HepG2 (cell line): Measurements from ENCODE around the gene FRMD5. TPM values are rescaled to one million over a fixed set of nuclear protein-coding genes. Genes with fewer than 3 reads are reported as not detected.

Experiments used
- ATAC-seq: fragments of 200-7000 bp; cut with Tn5 transposase; 3 replicates; pipeline ENCODE4 v1.9.1; 2020; ENCODE audit warnings: mild to moderate bottlenecking, moderate library complexity
- BruUV-seq: library from RNA; stranded (reverse); fragments of 400-500 nt; replicated peaks from 2 replicates; lab custom pipeline; 2021; lab: Mats Ljungman, UMichigan
- CTCF ChIA-PET: fragments of 300-600 bp; formaldehyde crosslinking; extraction: SDS; loops from one replicate; lab custom pipeline; 2021; ENCODE audit warnings: low total read pairs, inconsistent platforms, low intra/inter-chr PET ratio; lab: Yijun Ruan, JAX
- POLR2A ChIA-PET: fragments of 350-600 bp; sonication (Branson Sonifier 250); formaldehyde crosslinking; loops from one replicate; lab custom pipeline; 2020; ENCODE audit warnings: antibody characterized with exemption, inconsistent platforms; lab: Yijun Ruan, JAX
- DNase-seq: peaks from one replicate; pipeline ENCODE4 v3.0.0-alpha.2; 2015; ENCODE audit warnings: low spot score
- FAIRE-seq: peaks from 3 replicates; lab custom pipeline; 2011; peaks lifted over from hg19 to GRCh38; lab: Jason Lieb, UNC
- H2AFZ ChIP-seq: one replicate; pipeline ENCODE4 v1.6.1; 2011; ENCODE audit warnings: low read length, inconsistent platforms
- H3K27ac ChIP-seq: fragments of 300-600 bp; 3 replicates; pipeline ENCODE4 v1.8.0; 2011; ENCODE audit warnings: mixed run types, mild to moderate bottlenecking, mixed read lengths, low read length, inconsistent platforms; ENCODE audit not compliant: insufficient read depth; ENCODE audit errors: extremely low read length
- H3K27me3 ChIP-seq, 2 experiments: fragments of 200-600 bp in 1 of 2; 2 replicates in 1 of 2; 3 replicates in 1 of 2; pipeline versions ENCODE4 v1.6.0 to v1.8.0; 2011; ENCODE audit warnings: low read length in 2 of 2, mild to moderate bottlenecking in 2 of 2, moderate library complexity in 2 of 2, inconsistent platforms in 1 of 2; ENCODE audit not compliant: insufficient read depth in 2 of 2, control insufficient read depth in 1 of 2
- H3K36me3 ChIP-seq, 2 experiments: fragments of 200-600 bp in 1 of 2; replicated peaks in 1 of 2; 2 replicates in 1 of 2; 3 replicates in 1 of 2; pipeline versions ENCODE4 v1.5.1 to v1.8.0; 2011; ENCODE audit warnings: low read length in 2 of 2, inconsistent platforms in 1 of 2; ENCODE audit not compliant: insufficient read depth in 2 of 2, control insufficient read depth in 1 of 2
- H3K4me1 ChIP-seq: 2 replicates; pipeline ENCODE4 v1.5.1; 2012; ENCODE audit warnings: low read length, inconsistent platforms; ENCODE audit not compliant: insufficient read depth
- H3K4me2 ChIP-seq: 2 replicates; pipeline ENCODE4 v1.6.0; 2011; ENCODE audit warnings: low read depth, low read length, inconsistent platforms
- H3K4me3 ChIP-seq, 3 experiments: fragments of 200-600 bp in 1 of 3; sonication (generic), shearing (Covaris generic) in 1 of 3; replicated peaks in 1 of 3; 2 replicates each; pipeline ENCODE4 v1.5.1; 2011 to 2016; ENCODE audit warnings: low read length in 3 of 3, inconsistent platforms in 2 of 3, low read depth in 2 of 3, mild to moderate bottlenecking in 2 of 3, control low read depth in 1 of 3, mixed read lengths in 1 of 3; ENCODE audit not compliant: insufficient read depth in 1 of 3
- H3K79me2 ChIP-seq: one replicate; pipeline ENCODE4 v1.6.1; 2011; ENCODE audit warnings: low read length, inconsistent platforms; ENCODE audit not compliant: insufficient read depth
- H3K9ac ChIP-seq: 2 replicates; pipeline ENCODE4 v1.6.0; 2011; ENCODE audit warnings: mild to moderate bottlenecking, low read depth, low read length, inconsistent platforms; ENCODE audit not compliant: insufficient read depth
- H3K9me3 ChIP-seq: 2 replicates; pipeline ENCODE4 v1.5.1; 2012; ENCODE audit warnings: mild to moderate bottlenecking, low read length
- H4K20me1 ChIP-seq: 2 replicates; pipeline ENCODE4 v1.6.0; 2011; ENCODE audit warnings: inconsistent platforms, mild to moderate bottlenecking, low read length, moderate library complexity; ENCODE audit not compliant: insufficient read depth
- DZIP1 ChIP-seq: sonication (generic); formaldehyde crosslinking; IDR thresholded peaks from 2 replicates; pipeline ENCODE4 v1.5.0; 2020; ENCODE audit warnings: mild to moderate bottlenecking, missing genetic modification reagents
- EP300 ChIP-seq, 3 experiments: sonication (generic) in 1 of 3; formaldehyde crosslinking in 1 of 3; IDR thresholded peaks; 2 replicates each; pipeline versions ENCODE4 v1.5.1 to v1.6.1; 2011 to 2020; ENCODE audit warnings: low read depth in 2 of 3, low read length in 2 of 3, borderline replicate concordance in 1 of 3, improper control_type of control experiment in 1 of 3, mild to moderate bottlenecking in 1 of 3, missing genetic modification reagents in 1 of 3, moderate library complexity in 1 of 3
- HMG20A ChIP-seq: IDR thresholded peaks from 2 replicates; pipeline ENCODE4 v1.6.1; 2016; ENCODE audit warnings: borderline replicate concordance
- HNF1B ChIP-seq: sonication (generic); formaldehyde crosslinking; IDR thresholded peaks from 2 replicates; pipeline ENCODE4 v1.5.1; 2020; ENCODE audit warnings: mild to moderate bottlenecking, moderate library complexity, missing genetic modification reagents
- TFE3 ChIP-seq: IDR thresholded peaks from 2 replicates; pipeline ENCODE4 v1.6.1; 2016
- ZBTB10 ChIP-seq: sonication (generic); formaldehyde crosslinking; IDR thresholded peaks from 2 replicates; pipeline ENCODE4 v1.4.0; 2020; ENCODE audit warnings: missing genetic modification reagents, borderline replicate concordance
- WGBS: methylation state at CpG from one replicate; pipeline ENCODE4 v1.1.6; 2017; ENCODE audit warnings: low lambda C conversion rate; 5-methylcytosine and 5-hydroxymethylcytosine counted together
- in situ Hi-C: cut with HindIII; loops from 2 replicates; pipeline ENCODE4 v1.10.0; 2017; ENCODE audit warnings: low pct_unique_long_range_greater_than_20kb; ENCODE audit not compliant: extremely low pct_ligation_motif_present
- intact Hi-C: fragments of 100-400 bp; cut with micrococcal nuclease; formaldehyde crosslinking; loops from one replicate; pipeline ENCODE4 v1.10.0; 2022; ENCODE audit not compliant: unreplicated experiment
- polyA plus RNA-seq, 8 experiments: library from polyadenylated mRNA; depleted of rRNA in 3 of 8; stranded (reverse) in 7 of 8; unstranded in 1 of 8; fragments of >200 nt; fragmentation: Illumina TruSeq in 4 of 8; extraction: Trizol in 4 of 8; gene quantifications; 2 replicates each; pipeline versions ENCODE4 v1.2.1 to v1.2.3, GENCODE V29; 2011 to 2016; ENCODE audit warnings: low read depth in 4 of 8, missing spikeins in 1 of 8, mixed read lengths in 1 of 8; ENCODE audit not compliant: insufficient read depth in 1 of 8
- total RNA-seq, 5 experiments: library from RNA; depleted of rRNA; stranded (reverse); fragments of >200 nt; fragmentation: Illumina TruSeq; extraction: Trizol; gene quantifications; 2 replicates each; pipeline ENCODE4 v1.2.3, GENCODE V29; 2016; ENCODE audit warnings: low read depth in 1 of 5

FRMD5 gene
- total and polyA plus RNA-seq, 2 of the 13 experiments (the other 11 are each of a cell fraction or from before 2014, with no cell fraction given), result 0.93 to 1.5 TPM

GRCh38 chr15:44158111-44158510, 37.0 kb downstream of the FRMD5 start (continued):
- TF ChIP-seq ZBTB10 (CRISPR knock-in tag), result no peak

- Histone ChIP-seq H2AFZ (no peak overlapping the region), H3K4me1 (no peaks in the 10 kb centered on the region), H3K4me2 (no peak overlapping the region), H3K9ac (no peak overlapping the region), H3K79me2 (no peaks in the 10 kb centered on the region), H3K4me3 (no peak overlapping the region), H3K27me3 (no peaks in the 10 kb centered on the region), H4K20me1 (no peaks in the 10 kb centered on the region), H3K36me3 (no peaks in the 10 kb centered on the region), H3K9me3 (no peaks in the 10 kb centered on the region), H3K27ac (no peak overlapping the region)
- in situ Hi-C loops (no loop called here), intact Hi-C loops (no loop called here)
- CTCF ChIA-PET, result no interaction called here
- WGBS, result 38% methylated on average over 1 of the region's 1 CpG
- BruUV-seq, result no TSS peak
- FAIRE-seq (no peak), DNase-seq (peak; percentile 76), ATAC-seq (no peak)
- peak; percentile 38; the same call in 1 of the 2 replicates for TF ChIP-seq HMG20A
- TF ChIP-seq EP300 (IDR thresholded peaks at IDR 0.05; ENCODE audit: low read depth in 2 of 2, low read length in 2 of 2), result peak in 1 of 2 experiments; percentile 38; a peak in 1 of 4 replicates
- TF ChIP-seq EP300 (CRISPR knock-in tag; IDR thresholded peaks at IDR 0.05; ENCODE audit: borderline replicate concordance), result no peak
- peak; percentile 59; the same call in 1 of the 2 replicates for TF ChIP-seq TFE3 (CRISPR knock-in tag)
- TF ChIP-seq DZIP1 (CRISPR knock-in tag), result no peak
- no peak for TF ChIP-seq HNF1B
- POLR2A ChIA-PET, result no interaction called here
Observed at GRCh38 chr15:44157679-44158078, 37.4 kb downstream of the FRMD5 start.
